PC-3 (cell line): ENCODE measurements around the gene KANK2.

Source experiments
- EZH2 ChIP-seq: fragments of 300-600 bp; sonication (generic); IDR thresholded peaks from one replicate; pipeline ENCODE4 v1.6.1; 2017; ENCODE audit warnings: antibody characterized with exemption, mild to moderate bottlenecking, low read length; ENCODE audit not compliant: unreplicated experiment
- EZH2phosphoT487 ChIP-seq: fragments of 300-600 bp; sonication (generic); IDR thresholded peaks from 2 replicates; pipeline ENCODE4 v1.6.1; 2018; ENCODE audit warnings: mild to moderate bottlenecking, antibody characterized with exemption, low read length, borderline replicate concordance
- TF ChIP-seq, protein P1 (sequence below): fragments of 300-600 bp; sonication (generic); conservative IDR thresholded peaks from 2 replicates; pipeline ENCODE4 v1.5.1; 2017; ENCODE audit warnings: antibody characterized with exemption, low read depth, mild to moderate bottlenecking, low read length

DNA sequence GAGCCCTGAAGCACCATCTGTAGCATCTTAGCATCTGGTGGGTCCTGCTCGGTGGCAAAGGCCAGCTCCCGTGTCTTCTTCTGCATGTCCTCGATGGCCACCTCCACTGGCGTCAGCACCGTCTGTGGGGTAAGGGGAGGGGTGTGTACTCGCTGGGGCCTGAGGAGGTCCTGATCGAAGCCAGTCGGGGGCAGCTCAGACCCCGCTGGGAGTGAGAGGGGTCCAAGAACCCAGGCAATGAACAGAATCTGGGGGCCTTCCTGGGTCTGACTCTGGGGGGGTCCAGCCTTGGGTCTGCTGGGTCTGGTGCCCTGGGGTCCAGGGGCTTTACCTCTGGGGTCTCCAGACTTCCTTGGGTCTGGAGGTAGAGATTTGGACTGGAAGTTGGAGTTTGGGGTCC lies 3.6 kb upstream of the KANK2 start:
- TF ChIP-seq, protein P1, sequence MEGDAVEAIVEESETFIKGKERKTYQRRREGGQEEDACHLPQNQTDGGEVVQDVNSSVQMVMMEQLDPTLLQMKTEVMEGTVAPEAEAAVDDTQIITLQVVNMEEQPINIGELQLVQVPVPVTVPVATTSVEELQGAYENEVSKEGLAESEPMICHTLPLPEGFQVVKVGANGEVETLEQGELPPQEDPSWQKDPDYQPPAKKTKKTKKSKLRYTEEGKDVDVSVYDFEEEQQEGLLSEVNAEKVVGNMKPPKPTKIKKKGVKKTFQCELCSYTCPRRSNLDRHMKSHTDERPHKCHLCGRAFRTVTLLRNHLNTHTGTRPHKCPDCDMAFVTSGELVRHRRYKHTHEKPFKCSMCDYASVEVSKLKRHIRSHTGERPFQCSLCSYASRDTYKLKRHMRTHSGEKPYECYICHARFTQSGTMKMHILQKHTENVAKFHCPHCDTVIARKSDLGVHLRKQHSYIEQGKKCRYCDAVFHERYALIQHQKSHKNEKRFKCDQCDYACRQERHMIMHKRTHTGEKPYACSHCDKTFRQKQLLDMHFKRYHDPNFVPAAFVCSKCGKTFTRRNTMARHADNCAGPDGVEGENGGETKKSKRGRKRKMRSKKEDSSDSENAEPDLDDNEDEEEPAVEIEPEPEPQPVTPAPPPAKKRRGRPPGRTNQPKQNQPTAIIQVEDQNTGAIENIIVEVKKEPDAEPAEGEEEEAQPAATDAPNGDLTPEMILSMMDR: no peak
- no peak for TF ChIP-seq EZH2
- no peak for TF ChIP-seq EZH2phosphoT487
